Loucy (cell line): ENCODE results near the gene BARX2.

Experiments
- H2AFZ ChIP-seq: fragments of 200-600 bp; sonication (generic); 2 replicates; pipeline ENCODE4 v1.6.0; 2016; ENCODE audit warnings: antibody characterized with exemption, mild to moderate bottlenecking, low read length, moderate library complexity
- H3F3A ChIP-seq: fragments of 200-600 bp; 2 replicates; pipeline ENCODE4 v1.6.0; 2016; ENCODE audit warnings: antibody characterized with exemption, low read depth, mild to moderate bottlenecking
- H3K27me3 ChIP-seq: fragments of 200-600 bp; sonication (generic); 2 replicates; pipeline ENCODE4 v1.6.1; 2014; ENCODE audit warnings: low read length, mild to moderate bottlenecking; ENCODE audit not compliant: insufficient read depth, poor library complexity, severe bottlenecking
- H3K36me3 ChIP-seq: fragments of 200-600 bp; sonication (generic); 2 replicates; pipeline ENCODE4 v1.6.1; 2016; ENCODE audit warnings: low read length; ENCODE audit not compliant: insufficient read depth
- H3K4me1 ChIP-seq: fragments of 200-600 bp; sonication (generic); 2 replicates; pipeline ENCODE4 v1.5.1; 2014; ENCODE audit warnings: low read length, mild to moderate bottlenecking; ENCODE audit not compliant: insufficient read depth, poor library complexity, severe bottlenecking
- H3K4me2 ChIP-seq: fragments of 200-600 bp; sonication (generic); 2 replicates; pipeline ENCODE4 v1.6.0; 2014; ENCODE audit warnings: antibody characterized with exemption, low read length, low read depth, mild to moderate bottlenecking; ENCODE audit not compliant: poor library complexity, severe bottlenecking
- H3K4me3 ChIP-seq: fragments of 200-600 bp; sonication (generic); 2 replicates; pipeline ENCODE4 v1.5.1; 2014; ENCODE audit warnings: low read length, mild to moderate bottlenecking, mixed read lengths; ENCODE audit not compliant: poor library complexity, severe bottlenecking
- H3K79me2 ChIP-seq: fragments of 200-600 bp; sonication (generic); 2 replicates; pipeline ENCODE4 v1.6.1; 2014; ENCODE audit warnings: low read length; ENCODE audit not compliant: insufficient read depth
- H3K9ac ChIP-seq: fragments of 200-600 bp; sonication (generic); 2 replicates; pipeline ENCODE4 v1.6.0; 2014; ENCODE audit warnings: mild to moderate bottlenecking, low read depth, low read length, moderate library complexity; ENCODE audit not compliant: poor library complexity, severe bottlenecking
- H3K9me2 ChIP-seq: fragments of 200-600 bp; sonication (generic); replicated peaks from 2 replicates; pipeline ENCODE4 v1.6.1; 2016; ENCODE audit warnings: low read depth, low read length, mixed read lengths
- H3K9me3 ChIP-seq: fragments of 200-600 bp; sonication (generic); 2 replicates; pipeline ENCODE4 v1.6.1; 2014; ENCODE audit warnings: mild to moderate bottlenecking, antibody characterized with exemption, low read length, low read depth; ENCODE audit not compliant: insufficient read depth
- H4K20me1 ChIP-seq: fragments of 200-600 bp; sonication (generic); 2 replicates; pipeline ENCODE4 v1.6.0; 2014; ENCODE audit warnings: antibody characterized with exemption, low read length, mild to moderate bottlenecking; ENCODE audit not compliant: insufficient read depth, poor library complexity, severe bottlenecking
- CTCF ChIP-seq: fragments of 200-600 bp; sonication (generic); conservative IDR thresholded peaks from 2 replicates; pipeline ENCODE4 v1.5.1; 2014; ENCODE audit warnings: mild to moderate bottlenecking, antibody characterized with exemption, low read length
- EZH2phosphoT487 ChIP-seq: fragments of 200-600 bp; IDR thresholded peaks from 2 replicates; pipeline ENCODE4 v1.6.1; 2018; ENCODE audit warnings: antibody characterized with exemption, mild to moderate bottlenecking, moderate library complexity, borderline replicate concordance

Gene BARX2

GRCh38 chr11:129412494-129412893, 36.8 kb downstream of the BARX2 start:
- no peaks in the 10 kb centered on the region for H3K79me2 ChIP-seq
- no peaks in the 10 kb centered on the region for H3K36me3 ChIP-seq
- H3K4me1 ChIP-seq: no peaks in the 10 kb centered on the region
- TF ChIP-seq CTCF (no peak), EZH2phosphoT487 (no peak)
- no peaks in the 10 kb centered on the region for H3F3A ChIP-seq
- no peak overlapping the region for H2AFZ ChIP-seq
- H3K9me3 ChIP-seq: no peaks in the 10 kb centered on the region
- H3K9me2 ChIP-seq: no peaks in the 10 kb centered on the region
- no peak overlapping the region for H3K9ac ChIP-seq
- H3K27me3 ChIP-seq: no peaks in the 10 kb centered on the region
- H3K4me3 ChIP-seq: no peak overlapping the region
- no peaks in the 10 kb centered on the region for H4K20me1 ChIP-seq
- no peak overlapping the region for H3K4me2 ChIP-seq

GRCh38 chr11:129414144-129414872, 38.7 kb downstream of the BARX2 start:
- no peak overlapping the region for H3K4me3 ChIP-seq
- H2AFZ ChIP-seq: no peak overlapping the region
- H3K9me3 ChIP-seq: no peaks in the 10 kb centered on the region
- H3K9me2 ChIP-seq: no peaks in the 10 kb centered on the region
- no peak overlapping the region for H3K9ac ChIP-seq
- H3K79me2 ChIP-seq: no peaks in the 10 kb centered on the region
- no peak for TF ChIP-seq CTCF
- TF ChIP-seq EZH2phosphoT487: no peak
- no peaks in the 10 kb centered on the region for H3K36me3 ChIP-seq
- no peaks in the 10 kb centered on the region for H4K20me1 ChIP-seq
- no peak overlapping the region for H3K4me2 ChIP-seq
- no peaks in the 10 kb centered on the region for H3K4me1 ChIP-seq
- no peaks in the 10 kb centered on the region for H3K27me3 ChIP-seq
- H3F3A ChIP-seq: no peaks in the 10 kb centered on the region

- Histone ChIP-seq H3K27me3 (no peaks in the 10 kb centered on the region), H3K36me3 (no peaks in the 10 kb centered on the region), H3K9ac (no peak overlapping the region), H3K4me3 (no peak overlapping the region), H3K9me2 (no peaks in the 10 kb centered on the region), H3F3A (no peaks in the 10 kb centered on the region), H3K4me1 (no peaks in the 10 kb centered on the region), H4K20me1 (no peaks in the 10 kb centered on the region), H3K4me2 (no peak overlapping the region), H2AFZ (no peak overlapping the region), H3K9me3 (no peaks in the 10 kb centered on the region), H3K79me2 (no peaks in the 10 kb centered on the region)
- TF ChIP-seq EZH2phosphoT487 (no peak), CTCF (no peak)
Observed at GRCh38 chr11:129416080-129416820, 40.6 kb downstream of the BARX2 start.
